Measurements from ENCODE around the gene SNRPA1. TPM values are rescaled to one million over a fixed set of nuclear protein-coding genes. Genes with fewer than 3 reads are reported as not detected.

SNRPA1 gene
- total and polyA plus RNA-seq, 12 donors, result 16.0 to 65.0 (median 30.0) TPM

DNA sequence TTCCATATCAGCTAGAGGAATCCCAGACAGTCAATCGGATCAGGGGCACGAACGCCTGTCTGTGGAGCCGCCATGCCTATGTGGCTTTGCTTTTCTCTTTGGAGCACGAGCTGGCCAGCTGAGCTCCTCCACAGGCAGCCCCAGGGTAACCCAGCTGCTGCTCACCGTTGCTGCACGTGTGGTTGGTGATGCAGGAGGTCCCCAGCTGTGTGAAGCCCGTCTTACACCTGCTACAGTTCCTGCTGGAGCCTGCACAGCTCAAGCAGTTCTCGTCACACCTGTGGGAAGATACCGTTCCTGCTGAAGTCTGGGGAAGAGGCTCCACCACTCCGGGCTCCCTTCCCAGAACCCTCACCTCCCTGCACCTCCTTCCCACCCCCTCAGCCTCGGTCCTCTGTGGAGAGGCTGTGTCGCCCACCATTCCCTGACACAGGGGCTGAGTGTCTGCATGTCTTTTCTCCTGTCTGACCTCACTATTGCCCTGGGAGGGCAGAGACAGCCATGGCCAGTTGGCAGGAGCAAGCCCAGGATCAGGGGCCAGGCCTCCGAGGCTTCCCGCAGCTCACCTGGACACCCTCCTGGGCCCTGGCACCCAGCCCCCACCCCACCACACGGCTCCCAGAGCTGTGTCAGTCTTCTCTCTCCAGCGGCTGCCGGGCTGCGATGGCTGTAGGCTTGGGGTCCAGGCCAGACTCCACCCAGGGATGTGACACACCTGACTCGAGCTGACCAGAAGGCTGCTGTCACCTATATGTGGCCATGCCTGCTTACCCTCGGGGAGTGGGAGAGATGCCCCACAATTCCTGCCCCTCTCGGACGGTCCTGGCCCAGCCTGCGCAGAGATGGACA is 12.2 kb upstream of the SNRPA1 start:
- Histone ChIP-seq H3K4me3 (no peak overlapping the region), H3K27me3 (peaks cover 8% of the 10 kb centered on the region), H3K4me1 (replicated peaks in 1 of 2) (no peaks in the 10 kb centered on the region), H3K36me3 (replicated peaks in 1 of 2) (no peaks in the 10 kb centered on the region), H3K27ac (no peak overlapping the region), H3K9me3 (replicated peaks in 1 of 3) (no peaks in the 10 kb centered on the region)
- 71 to 83% (median 77%) methylated on average over 13 to 24 of the region's 24 CpGs for WGBS, 4 donors
- intact Hi-C loops (cut with DNase I), result loop anchor here (5.0 to 10.0 kb wide), 4 partner anchors 128 to 268 kb away; no protein-coding TSS in a partner anchor
- TF ChIP-seq, protein P1, sequence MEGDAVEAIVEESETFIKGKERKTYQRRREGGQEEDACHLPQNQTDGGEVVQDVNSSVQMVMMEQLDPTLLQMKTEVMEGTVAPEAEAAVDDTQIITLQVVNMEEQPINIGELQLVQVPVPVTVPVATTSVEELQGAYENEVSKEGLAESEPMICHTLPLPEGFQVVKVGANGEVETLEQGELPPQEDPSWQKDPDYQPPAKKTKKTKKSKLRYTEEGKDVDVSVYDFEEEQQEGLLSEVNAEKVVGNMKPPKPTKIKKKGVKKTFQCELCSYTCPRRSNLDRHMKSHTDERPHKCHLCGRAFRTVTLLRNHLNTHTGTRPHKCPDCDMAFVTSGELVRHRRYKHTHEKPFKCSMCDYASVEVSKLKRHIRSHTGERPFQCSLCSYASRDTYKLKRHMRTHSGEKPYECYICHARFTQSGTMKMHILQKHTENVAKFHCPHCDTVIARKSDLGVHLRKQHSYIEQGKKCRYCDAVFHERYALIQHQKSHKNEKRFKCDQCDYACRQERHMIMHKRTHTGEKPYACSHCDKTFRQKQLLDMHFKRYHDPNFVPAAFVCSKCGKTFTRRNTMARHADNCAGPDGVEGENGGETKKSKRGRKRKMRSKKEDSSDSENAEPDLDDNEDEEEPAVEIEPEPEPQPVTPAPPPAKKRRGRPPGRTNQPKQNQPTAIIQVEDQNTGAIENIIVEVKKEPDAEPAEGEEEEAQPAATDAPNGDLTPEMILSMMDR (IDR thresholded peaks at IDR 0.05), result no peak
- no peak for TF ChIP-seq POLR2A (IDR thresholded peaks at IDR 0.05)
- DNase-seq, result peak in 2 of 7 donors; percentile 4 to 5

DNA sequence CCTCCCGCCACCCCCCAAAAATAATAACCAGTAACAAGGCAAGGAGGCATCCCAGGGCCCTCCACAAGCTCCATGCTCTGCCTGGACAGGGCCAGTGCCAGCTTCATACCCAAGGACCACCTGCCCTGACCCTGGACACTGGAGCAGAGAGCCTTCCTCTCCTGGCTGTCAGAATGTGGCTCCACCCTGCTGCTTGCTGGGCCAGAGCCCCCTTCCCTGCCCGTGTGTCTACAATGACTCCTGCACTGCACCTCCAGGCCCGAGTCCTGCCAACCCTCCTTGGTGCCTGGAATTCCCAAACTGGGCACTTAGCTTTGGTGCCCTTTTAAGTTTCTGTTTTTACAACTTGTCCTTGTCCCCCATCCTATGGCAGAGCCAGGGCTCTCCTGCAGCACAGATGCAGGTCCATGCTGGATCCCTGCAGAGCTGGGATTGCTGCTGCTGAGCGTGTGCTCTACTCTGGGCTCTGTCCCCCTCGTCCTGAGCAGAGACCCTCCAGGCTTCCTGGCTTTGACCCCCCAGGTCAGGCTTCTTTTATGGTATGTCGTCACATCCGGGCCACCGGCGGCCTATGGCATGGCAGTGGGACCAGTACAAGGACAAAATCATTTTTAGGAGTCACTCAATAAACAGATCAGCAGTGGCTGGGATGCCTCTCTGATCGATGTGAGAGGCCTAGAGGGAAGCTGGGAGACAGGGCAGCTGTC is 11.4 kb upstream of the SNRPA1 start:
- TF ChIP-seq, protein P1 (IDR thresholded peaks at IDR 0.05), result no peak
- no peak for TF ChIP-seq POLR2A (IDR thresholded peaks at IDR 0.05)
- Histone ChIP-seq H3K4me3 (no peak overlapping the region), H3K4me1 (replicated peaks in 1 of 2) (no peaks in the 10 kb centered on the region), H3K9me3 (replicated peaks in 1 of 3) (no peaks in the 10 kb centered on the region), H3K27me3 (peaks cover 8% of the 10 kb centered on the region), H3K36me3 (replicated peaks in 1 of 2) (no peaks in the 10 kb centered on the region), H3K27ac (no peak overlapping the region)
- 77 to 86% (median 80%) methylated on average over 9 to 10 of the region's 10 CpGs for WGBS, 4 donors
- intact Hi-C loops (cut with DNase I), result loop anchor here (5.0 to 10.0 kb wide), 4 partner anchors 128 to 268 kb away; no protein-coding TSS in a partner anchor
- peak in 1 of 7 donors; percentile 5 for DNase-seq

DNA sequence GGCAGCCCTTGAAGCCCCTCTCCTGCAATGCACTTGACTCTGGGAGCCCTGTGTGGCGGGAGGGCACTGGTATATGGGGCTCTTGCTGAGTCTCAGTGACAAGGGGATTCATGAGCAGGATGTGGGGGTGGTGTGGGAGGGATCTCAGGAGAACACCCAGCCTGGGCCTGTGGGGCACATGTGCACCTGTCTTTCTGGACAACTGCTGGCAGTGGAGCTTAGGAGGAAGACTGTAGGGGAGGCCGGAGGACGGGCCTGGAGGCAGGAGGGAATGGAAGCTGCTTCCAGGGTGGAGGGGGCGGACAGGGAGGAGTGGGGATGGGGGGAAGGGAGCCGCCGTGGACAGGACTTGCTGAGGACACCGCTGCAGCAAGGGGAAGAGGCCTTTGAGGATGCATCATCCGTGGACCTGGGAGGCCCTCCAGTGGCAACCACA is 10.8 kb upstream of the SNRPA1 start:
- Histone ChIP-seq H3K27ac (no peak overlapping the region), H3K9me3 (replicated peaks in 1 of 3) (no peaks in the 10 kb centered on the region), H3K27me3 (peaks cover 8% of the 10 kb centered on the region), H3K36me3 (replicated peaks in 1 of 2) (no peaks in the 10 kb centered on the region), H3K4me1 (replicated peaks in 1 of 2) (no peaks in the 10 kb centered on the region), H3K4me3 (no peak overlapping the region)
- no peak for DNase-seq
- intact Hi-C loops (cut with DNase I), result loop anchor here (5.0 to 10.0 kb wide), 4 partner anchors 129 to 269 kb away; no protein-coding TSS in a partner anchor
- WGBS, 4 donors, result 73 to 88% (median 87%) methylated on average over 4 to 8 of the region's 8 CpGs
- TF ChIP-seq, protein P1 (IDR thresholded peaks at IDR 0.05), result no peak
- no peak for TF ChIP-seq POLR2A (IDR thresholded peaks at IDR 0.05)

DNA sequence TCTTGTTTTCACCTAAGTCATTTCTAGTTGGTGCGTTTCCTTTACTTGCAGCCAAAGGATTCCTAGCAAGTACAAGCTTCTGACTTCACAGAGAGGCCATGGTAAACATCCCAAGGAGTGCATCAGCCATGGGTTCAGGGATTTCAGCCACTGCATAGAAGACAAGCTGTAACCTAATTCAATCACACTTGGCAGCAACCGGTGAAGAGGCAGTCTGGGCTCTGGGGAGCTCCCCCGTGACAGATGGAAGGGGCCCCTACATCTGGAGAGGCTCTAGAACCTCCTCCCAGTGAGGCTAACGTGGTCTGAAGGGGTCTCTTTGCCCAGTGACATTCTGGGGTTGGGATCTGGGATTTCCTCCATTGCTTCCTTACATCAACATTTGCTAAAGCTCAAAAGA is 8.4 kb upstream of the SNRPA1 start:
- no peaks in the 10 kb centered on the region for H3K4me1 ChIP-seq (replicated peaks in 1 of 2)
- TF ChIP-seq, protein P1 (IDR thresholded peaks at IDR 0.05), result no peak
- no peak for TF ChIP-seq POLR2A (IDR thresholded peaks at IDR 0.05)
- 78 to 93% (median 81%) methylated on average over 4 of the region's 4 CpGs for WGBS, 4 donors
- peaks cover 4% of the 10 kb centered on the region for H3K27me3 ChIP-seq
- no peaks in the 10 kb centered on the region for H3K36me3 ChIP-seq (replicated peaks in 1 of 2)
- no peak overlapping the region for H3K27ac ChIP-seq
- no peak overlapping the region for H3K4me3 ChIP-seq
- DNase-seq, result no peak
- H3K9me3 ChIP-seq (replicated peaks in 1 of 3), result no peaks in the 10 kb centered on the region
- intact Hi-C loops (cut with DNase I), result loop anchor here (5.0 to 10.0 kb wide), 4 partner anchors 131 to 339 kb away; no protein-coding TSS in a partner anchor
